ENCODE results near the gene ROBO2. TPM values are rescaled to one million over a fixed set of nuclear protein-coding genes. Genes with fewer than 3 reads are reported as not detected.

Gene ROBO2
- polyA plus RNA-seq, 1 of the 3 experiments (the other 2 are of a cell fraction): not detected

DNA sequence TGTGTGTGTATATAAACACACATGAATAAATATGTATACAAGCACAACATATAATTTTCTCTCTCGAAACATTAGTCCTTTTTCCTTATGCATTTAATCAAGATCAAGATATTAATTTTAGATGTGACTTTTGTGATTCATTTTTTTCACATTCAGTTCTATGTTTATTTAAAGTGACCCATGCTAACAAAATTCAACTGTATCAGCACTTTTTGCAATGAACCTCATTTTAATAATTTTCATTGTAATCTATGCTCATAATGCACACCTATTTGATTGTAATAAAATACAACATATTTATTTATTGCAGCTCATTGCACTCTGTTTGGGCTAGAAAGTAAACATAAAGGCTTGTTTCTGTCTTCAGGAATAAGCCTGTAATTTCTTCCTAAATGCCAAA lies 586.3 kb downstream of the ROBO2 start (continued):
- TF ChIP-seq, protein P1, sequence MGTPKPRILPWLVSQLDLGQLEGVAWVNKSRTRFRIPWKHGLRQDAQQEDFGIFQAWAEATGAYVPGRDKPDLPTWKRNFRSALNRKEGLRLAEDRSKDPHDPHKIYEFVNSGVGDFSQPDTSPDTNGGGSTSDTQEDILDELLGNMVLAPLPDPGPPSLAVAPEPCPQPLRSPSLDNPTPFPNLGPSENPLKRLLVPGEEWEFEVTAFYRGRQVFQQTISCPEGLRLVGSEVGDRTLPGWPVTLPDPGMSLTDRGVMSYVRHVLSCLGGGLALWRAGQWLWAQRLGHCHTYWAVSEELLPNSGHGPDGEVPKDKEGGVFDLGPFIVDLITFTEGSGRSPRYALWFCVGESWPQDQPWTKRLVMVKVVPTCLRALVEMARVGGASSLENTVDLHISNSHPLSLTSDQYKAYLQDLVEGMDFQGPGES (IDR thresholded peaks at IDR 0.05; ENCODE audit: low read depth, low read length): no peak
- TF ChIP-seq EZH2phosphoT487 (IDR thresholded peaks at IDR 0.05; ENCODE audit: borderline replicate concordance, low read depth) (no peak), MXI1 (IDR thresholded peaks at IDR 0.05; ENCODE audit: low read depth, low read length) (no peak), TCF12 (IDR thresholded peaks at IDR 0.05) (no peak)
- TF ChIP-seq, protein P2, sequence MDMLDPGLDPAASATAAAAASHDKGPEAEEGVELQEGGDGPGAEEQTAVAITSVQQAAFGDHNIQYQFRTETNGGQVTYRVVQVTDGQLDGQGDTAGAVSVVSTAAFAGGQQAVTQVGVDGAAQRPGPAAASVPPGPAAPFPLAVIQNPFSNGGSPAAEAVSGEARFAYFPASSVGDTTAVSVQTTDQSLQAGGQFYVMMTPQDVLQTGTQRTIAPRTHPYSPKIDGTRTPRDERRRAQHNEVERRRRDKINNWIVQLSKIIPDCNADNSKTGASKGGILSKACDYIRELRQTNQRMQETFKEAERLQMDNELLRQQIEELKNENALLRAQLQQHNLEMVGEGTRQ (IDR thresholded peaks at IDR 0.05; ENCODE audit: borderline replicate concordance, low read depth, low read length): no peak

DNA sequence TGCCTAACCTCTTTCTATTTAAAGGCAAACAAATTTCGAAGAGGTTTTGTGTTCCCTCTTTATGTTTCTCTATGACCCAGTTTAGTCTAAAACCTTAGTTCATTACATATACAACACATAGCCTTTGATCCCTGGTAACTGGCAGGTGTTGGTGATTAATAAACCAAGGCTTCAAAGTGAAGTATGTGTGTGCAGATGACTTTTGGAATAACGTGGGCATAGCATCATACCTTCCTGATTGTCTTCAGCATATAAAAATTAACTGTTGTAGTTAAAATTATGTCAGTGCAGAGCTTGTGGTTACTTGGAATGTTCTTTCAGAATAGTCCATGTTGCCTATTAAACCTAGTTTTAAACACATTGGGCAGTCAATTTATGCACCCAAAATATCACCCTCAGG lies 608.3 kb downstream of the ROBO2 start:
- CTCF ChIA-PET: no interaction called here
- Histone ChIP-seq H3K4me1 (ENCODE audit: control insufficient read depth in 1 of 2, insufficient read depth in 2 of 2, low read depth in 1 of 2, low read length in 1 of 2) (no peaks in the 10 kb centered on the region), H3K9ac (no peak overlapping the region), H3K9me3 (no peaks in the 10 kb centered on the region), H2AFZ (ENCODE audit: low read depth) (no peak overlapping the region), H3K27ac (ENCODE audit: low read depth in 2 of 2, low read length in 1 of 2) (no peak overlapping the region), H3K4me3 (ENCODE audit: low read depth in 2 of 2, low read length in 1 of 2) (no peak overlapping the region), H3K36me3 (replicated peaks in 1 of 2; ENCODE audit: control insufficient read depth in 1 of 2, insufficient read depth in 2 of 2, low read length in 1 of 2) (no peaks in the 10 kb centered on the region), H4K20me1 (ENCODE audit: insufficient read depth) (no peaks in the 10 kb centered on the region), H3K79me2 (ENCODE audit: insufficient read depth) (no peaks in the 10 kb centered on the region), H3K4me2 (no peak overlapping the region), H3K27me3 (ENCODE audit: insufficient read depth) (no peaks in the 10 kb centered on the region), H3K9me2 (no peaks in the 10 kb centered on the region), H3F3A (replicated peaks; ENCODE audit: insufficient read depth) (no peaks in the 10 kb centered on the region)
- 11% methylated on average over 2 of the region's 2 CpGs for WGBS (ENCODE audit: low lambda C conversion rate)
- POLR2A ChIA-PET: no interaction called here
- DNase-seq: no peak
- TF ChIP-seq, protein P3, sequence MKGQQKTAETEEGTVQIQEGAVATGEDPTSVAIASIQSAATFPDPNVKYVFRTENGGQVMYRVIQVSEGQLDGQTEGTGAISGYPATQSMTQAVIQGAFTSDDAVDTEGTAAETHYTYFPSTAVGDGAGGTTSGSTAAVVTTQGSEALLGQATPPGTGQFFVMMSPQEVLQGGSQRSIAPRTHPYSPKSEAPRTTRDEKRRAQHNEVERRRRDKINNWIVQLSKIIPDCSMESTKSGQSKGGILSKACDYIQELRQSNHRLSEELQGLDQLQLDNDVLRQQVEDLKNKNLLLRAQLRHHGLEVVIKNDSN (IDR thresholded peaks at IDR 0.05; ENCODE audit: borderline replicate concordance, low read depth): no peak

DNA sequence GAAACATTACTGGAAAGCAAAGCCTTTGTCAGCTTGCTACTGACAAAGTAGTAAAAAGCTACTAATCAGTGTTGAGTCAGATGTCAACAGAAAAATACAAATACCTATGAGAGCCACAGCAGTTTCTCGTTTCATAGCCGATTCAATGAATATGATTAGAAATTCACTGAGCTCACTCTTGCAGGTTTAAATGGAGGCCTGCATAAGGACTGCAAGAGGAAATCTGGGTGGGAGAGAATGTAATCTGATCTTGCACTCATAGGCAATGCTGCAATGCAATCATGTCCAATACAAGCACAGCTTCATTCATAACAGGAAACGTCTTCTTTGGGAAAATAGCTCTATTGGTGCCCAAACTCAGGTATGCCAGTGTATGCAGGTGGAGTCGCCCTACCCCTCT lies 608.8 kb downstream of the ROBO2 start:
- 16% methylated on average over 4 of the region's 4 CpGs for WGBS (ENCODE audit: low lambda C conversion rate)
- CTCF ChIA-PET: no interaction called here

More for the DNA sequence above, 608.8 kb downstream of the ROBO2 start:
- no peaks in the 10 kb centered on the region for H3K27me3 ChIP-seq (ENCODE audit: insufficient read depth)
- H3K79me2 ChIP-seq (ENCODE audit: insufficient read depth): no peaks in the 10 kb centered on the region
- no peaks in the 10 kb centered on the region for H3K9me3 ChIP-seq
- H3K4me3 ChIP-seq (ENCODE audit: low read depth in 2 of 2, low read length in 1 of 2): no peak overlapping the region
- no peak overlapping the region for H2AFZ ChIP-seq (ENCODE audit: low read depth)
- H3F3A ChIP-seq (replicated peaks; ENCODE audit: insufficient read depth): no peaks in the 10 kb centered on the region
- no peaks in the 10 kb centered on the region for H3K4me1 ChIP-seq (ENCODE audit: control insufficient read depth in 1 of 2, insufficient read depth in 2 of 2, low read depth in 1 of 2, low read length in 1 of 2)
- H3K27ac ChIP-seq (ENCODE audit: low read depth in 2 of 2, low read length in 1 of 2): no peak overlapping the region
- H4K20me1 ChIP-seq (ENCODE audit: insufficient read depth): no peaks in the 10 kb centered on the region
- no peak overlapping the region for H3K4me2 ChIP-seq
- POLR2A ChIA-PET: no interaction called here
- no peaks in the 10 kb centered on the region for H3K9me2 ChIP-seq
- H3K9ac ChIP-seq: no peak overlapping the region
- TF ChIP-seq FOSL2 (IDR thresholded peaks at IDR 0.05; ENCODE audit: borderline replicate concordance, low read depth) (no peak), TAF1 (IDR thresholded peaks at IDR 0.05; ENCODE audit: borderline replicate concordance, low read depth, low read length) (no peak)
- no peaks in the 10 kb centered on the region for H3K36me3 ChIP-seq (replicated peaks in 1 of 2; ENCODE audit: control insufficient read depth in 1 of 2, insufficient read depth in 2 of 2, low read length in 1 of 2)
- DNase-seq: no peak

Measured in SK-N-SH (cell line).